ENCODE measurements around the gene GSK3A. TPM values are rescaled to one million over a fixed set of nuclear protein-coding genes. Genes with fewer than 3 reads are reported as not detected.

GSK3A gene
- total RNA-seq, 1 experiment from 2014 or later: 44.6 TPM

DNA sequence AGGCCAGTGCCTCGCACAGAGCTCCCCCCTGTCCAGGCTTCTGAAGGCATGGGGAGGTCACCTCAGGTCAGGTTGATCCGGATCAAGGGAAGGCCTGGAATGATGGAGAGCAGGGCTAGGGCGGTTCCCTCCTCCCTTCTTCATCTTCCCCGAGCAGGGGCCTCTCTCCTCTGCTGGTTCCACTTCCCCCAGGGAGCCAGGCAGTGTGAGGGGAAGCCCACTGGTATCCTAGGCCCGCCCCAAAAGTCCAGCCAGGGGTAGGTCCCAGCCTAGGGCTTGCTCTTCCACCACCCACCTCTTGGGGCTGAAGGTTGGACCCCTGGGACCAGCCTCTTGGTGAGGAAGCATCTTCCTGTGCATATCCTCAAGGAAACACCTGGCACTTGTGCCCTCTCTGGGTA, 43.1 kb upstream of the GSK3A start:
- TSS peak; percentile 48 for BruUV-seq (replicated peaks)
- H3K36me3 ChIP-seq (ENCODE audit: low read depth): no peaks in the 10 kb centered on the region
- H3K9me3 ChIP-seq (ENCODE audit: insufficient read depth, low read depth): no peaks in the 10 kb centered on the region
- ChIA-PET POLR2A (ENCODE audit: unreplicated experiment) (no interaction called here), CTCF (no interaction called here)
- H3K79me2 ChIP-seq (ENCODE audit: low read depth): peaks cover 14% of the 10 kb centered on the region; the same call in 1 of the 2 replicates
- no peak overlapping the region for H3K27ac ChIP-seq
- no peak overlapping the region for H3K4me3 ChIP-seq
- TF ChIP-seq, protein P1, sequence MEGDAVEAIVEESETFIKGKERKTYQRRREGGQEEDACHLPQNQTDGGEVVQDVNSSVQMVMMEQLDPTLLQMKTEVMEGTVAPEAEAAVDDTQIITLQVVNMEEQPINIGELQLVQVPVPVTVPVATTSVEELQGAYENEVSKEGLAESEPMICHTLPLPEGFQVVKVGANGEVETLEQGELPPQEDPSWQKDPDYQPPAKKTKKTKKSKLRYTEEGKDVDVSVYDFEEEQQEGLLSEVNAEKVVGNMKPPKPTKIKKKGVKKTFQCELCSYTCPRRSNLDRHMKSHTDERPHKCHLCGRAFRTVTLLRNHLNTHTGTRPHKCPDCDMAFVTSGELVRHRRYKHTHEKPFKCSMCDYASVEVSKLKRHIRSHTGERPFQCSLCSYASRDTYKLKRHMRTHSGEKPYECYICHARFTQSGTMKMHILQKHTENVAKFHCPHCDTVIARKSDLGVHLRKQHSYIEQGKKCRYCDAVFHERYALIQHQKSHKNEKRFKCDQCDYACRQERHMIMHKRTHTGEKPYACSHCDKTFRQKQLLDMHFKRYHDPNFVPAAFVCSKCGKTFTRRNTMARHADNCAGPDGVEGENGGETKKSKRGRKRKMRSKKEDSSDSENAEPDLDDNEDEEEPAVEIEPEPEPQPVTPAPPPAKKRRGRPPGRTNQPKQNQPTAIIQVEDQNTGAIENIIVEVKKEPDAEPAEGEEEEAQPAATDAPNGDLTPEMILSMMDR (conservative IDR thresholded peaks at IDR 0.05): no peak
- no peak for TF ChIP-seq EZH2 (IDR thresholded peaks at IDR 0.05; ENCODE audit: low read depth)
- no peaks in the 10 kb centered on the region for H3K27me3 ChIP-seq (ENCODE audit: insufficient read depth, low read depth)
- H3F3A ChIP-seq (ENCODE audit: insufficient read depth, low read depth): peaks cover 23% of the 10 kb centered on the region; the same call in 1 of the 2 replicates
- no peak overlapping the region for H2AFZ ChIP-seq
- peaks cover 36% of the 10 kb centered on the region for H3K4me1 ChIP-seq (replicated peaks; ENCODE audit: insufficient read depth)
- peaks cover 15% of the 10 kb centered on the region; the same call in 1 of the 2 replicates for H4K20me1 ChIP-seq (ENCODE audit: insufficient read depth)
- no peak for DNase-seq
- H3K4me2 ChIP-seq: peak overlapping the region; percentile 99
- intact Hi-C loops (cut with micrococcal nuclease; ENCODE audit: unreplicated experiment): no loop called here
- H3K9me2 ChIP-seq (ENCODE audit: insufficient read depth): no peaks in the 10 kb centered on the region

- Histone ChIP-seq H3K79me2 (ENCODE audit: low read depth) (peaks cover 14% of the 10 kb centered on the region; the same call in 1 of the 2 replicates), H3F3A (ENCODE audit: insufficient read depth, low read depth) (peaks cover 23% of the 10 kb centered on the region; the same call in 1 of the 2 replicates), H2AFZ (no peak overlapping the region), H4K20me1 (ENCODE audit: insufficient read depth) (peaks cover 15% of the 10 kb centered on the region; the same call in 1 of the 2 replicates), H3K4me1 (replicated peaks; ENCODE audit: insufficient read depth) (peaks cover 36% of the 10 kb centered on the region), H3K9me2 (ENCODE audit: insufficient read depth) (no peaks in the 10 kb centered on the region), H3K27me3 (ENCODE audit: insufficient read depth, low read depth) (no peaks in the 10 kb centered on the region), H3K36me3 (ENCODE audit: low read depth) (no peaks in the 10 kb centered on the region), H3K9me3 (ENCODE audit: insufficient read depth, low read depth) (no peaks in the 10 kb centered on the region), H3K4me2 (peak overlapping the region; percentile 99), H3K27ac (no peak overlapping the region), H3K4me3 (peak overlapping the region; percentile 81)
- ChIA-PET CTCF (no interaction called here), POLR2A (ENCODE audit: unreplicated experiment) (no interaction called here)
- no TSS peak for BruUV-seq (replicated peaks)
- no peak for DNase-seq
- no peak for TF ChIP-seq EZH2 (IDR thresholded peaks at IDR 0.05; ENCODE audit: low read depth)
- TF ChIP-seq, protein P1 (conservative IDR thresholded peaks at IDR 0.05): no peak
- intact Hi-C loops (cut with micrococcal nuclease; ENCODE audit: unreplicated experiment): loop anchor here (5.0 kb wide), 1 partner anchor 67 kb away; the partner anchor contains the start of gene DEDD2
These were observed 42.4 kb upstream of the GSK3A start for GRCh38 chr19:42284591-42285341.

DNA sequence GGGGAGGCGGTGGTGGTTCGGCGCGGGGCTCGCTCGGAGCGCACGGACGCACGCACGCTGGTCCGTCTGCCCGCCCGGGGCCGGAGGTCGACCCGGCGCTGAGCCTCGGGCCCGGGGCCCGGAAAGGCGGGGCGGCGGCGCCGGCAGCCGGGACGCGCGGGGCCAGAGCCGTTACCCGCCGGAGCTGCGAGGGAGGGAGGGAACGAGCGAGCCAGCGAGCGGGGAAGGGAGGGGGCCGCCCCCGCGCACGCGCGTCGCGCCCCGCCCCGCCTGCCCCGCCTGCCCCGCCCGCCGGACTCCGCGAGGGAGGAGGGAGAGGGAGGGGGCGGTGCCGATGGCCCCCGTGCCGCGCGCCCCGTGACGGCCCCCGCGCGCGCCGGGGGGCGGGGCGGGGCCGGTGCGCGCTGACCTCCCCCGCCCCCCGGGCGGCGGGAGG, 41.7 kb upstream of the GSK3A start:
- Histone ChIP-seq H3K79me2 (ENCODE audit: low read depth) (peaks cover 14% of the 10 kb centered on the region; the same call in 1 of the 2 replicates), H4K20me1 (ENCODE audit: insufficient read depth) (peaks cover 15% of the 10 kb centered on the region; the same call in 1 of the 2 replicates), H3K36me3 (ENCODE audit: low read depth) (no peaks in the 10 kb centered on the region), H3K4me1 (replicated peaks; ENCODE audit: insufficient read depth) (peaks cover 42% of the 10 kb centered on the region), H3K9me2 (ENCODE audit: insufficient read depth) (no peaks in the 10 kb centered on the region), H2AFZ (no peak overlapping the region), H3K4me2 (no peak overlapping the region), H3K9me3 (ENCODE audit: insufficient read depth, low read depth) (no peaks in the 10 kb centered on the region), H3F3A (ENCODE audit: insufficient read depth, low read depth) (peaks cover 28% of the 10 kb centered on the region; the same call in 1 of the 2 replicates), H3K27me3 (ENCODE audit: insufficient read depth, low read depth) (no peaks in the 10 kb centered on the region), H3K4me3 (peak overlapping the region; percentile 44; the same call in 1 of the 2 replicates), H3K27ac (no peak overlapping the region)
- CTCF ChIA-PET: interaction anchor here (0.6 kb wide), 1 partner anchor 1375 kb away, joined by 3 read pairs; no protein-coding TSS in a partner anchor
- intact Hi-C loops (cut with micrococcal nuclease; ENCODE audit: unreplicated experiment): loop anchor here (5.0 kb wide), 1 partner anchor 67 kb away; the partner anchor contains the start of gene DEDD2
- DNase-seq: peak in 1 of 2 experiments; percentile 84
- POLR2A ChIA-PET (ENCODE audit: unreplicated experiment): no interaction called here
- BruUV-seq (replicated peaks): no TSS peak
- TF ChIP-seq, protein P1 (conservative IDR thresholded peaks at IDR 0.05): no peak
- TF ChIP-seq EZH2 (IDR thresholded peaks at IDR 0.05; ENCODE audit: low read depth): no peak
